GM10248 (cell line): Measurements from ENCODE around the gene RRP1.

Experiments
- CTCF ChIA-PET: fragments of 300-600 bp; sonication (Branson Sonifier 250); formaldehyde crosslinking; extraction: SDS; loops from one replicate; lab custom pipeline; 2021; ENCODE audit warnings: antibody characterized with exemption; lab: Yijun Ruan, JAX
- POLR2A ChIA-PET: fragments of 350-650 bp; sonication (Branson Sonifier 250); formaldehyde crosslinking; extraction: SDS; loops from one replicate; lab custom pipeline; 2020; ENCODE audit warnings: antibody characterized with exemption; lab: Yijun Ruan, JAX
- DNase-seq: peaks from one replicate; pipeline ENCODE4 v3.0.0; 2012; ENCODE audit errors: extremely low spot score
- CTCF ChIP-seq: IDR thresholded peaks from 2 replicates; pipeline ENCODE4 v1.5.1; 2012; ENCODE audit warnings: mild to moderate bottlenecking, low read depth; ENCODE audit errors: extremely low read depth, missing control alignments, control extremely low read depth

The RRP1 gene

GRCh38 chr21:43799301-43799840 lies 10.0 kb downstream of the RRP1 start:
- DNase-seq, result no peak
- ChIA-PET POLR2A (no interaction called here), CTCF (interaction anchor here (1.6 kb wide), 1 partner anchor 10 kb away, joined by 14 read pairs; the partner anchor contains the start of gene RRP1)
- no peak for TF ChIP-seq CTCF

DNA sequence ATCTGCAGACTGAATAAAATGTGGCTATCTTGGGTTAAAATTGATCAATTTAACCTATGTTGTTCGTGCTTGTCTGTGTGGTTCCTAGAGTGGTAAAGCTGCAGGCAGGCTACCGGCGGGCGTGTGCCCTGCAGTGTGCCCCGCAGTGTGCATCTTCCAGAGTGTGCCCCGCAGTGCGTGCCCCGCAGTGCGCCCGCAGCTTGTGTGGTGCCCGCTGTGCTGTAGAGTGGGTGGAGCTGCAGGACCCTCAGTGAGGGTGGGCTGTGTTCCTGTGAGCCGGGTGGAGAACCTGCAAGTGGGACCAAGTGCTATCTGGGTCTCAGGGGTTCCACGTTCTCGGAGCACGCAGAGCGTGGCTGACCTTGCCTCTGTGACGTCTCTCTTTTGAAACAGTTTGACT lies 10.7 kb downstream of the RRP1 start:
- POLR2A ChIA-PET, result no interaction called here

GRCh38 chr21:43800566-43800965 lies 11.2 kb downstream of the RRP1 start:
- no peak for TF ChIP-seq CTCF
- ChIA-PET CTCF (interaction anchor here (0.8 to 1.6 kb wide), 3 partner anchors 11 to 175 kb away, joined by 3 to 6 read pairs (median 3); partner anchors contain the start of gene RRP1), POLR2A (no interaction called here)
- DNase-seq, result no peak

More for the DNA sequence above, 10.7 kb downstream of the RRP1 start:
- no peak for DNase-seq
- CTCF ChIA-PET, result interaction anchor here (1.0 kb wide), 1 partner anchor 11 kb away, joined by 6 read pairs; the partner anchor contains the start of gene RRP1
- TF ChIP-seq CTCF, result no peak

DNA sequence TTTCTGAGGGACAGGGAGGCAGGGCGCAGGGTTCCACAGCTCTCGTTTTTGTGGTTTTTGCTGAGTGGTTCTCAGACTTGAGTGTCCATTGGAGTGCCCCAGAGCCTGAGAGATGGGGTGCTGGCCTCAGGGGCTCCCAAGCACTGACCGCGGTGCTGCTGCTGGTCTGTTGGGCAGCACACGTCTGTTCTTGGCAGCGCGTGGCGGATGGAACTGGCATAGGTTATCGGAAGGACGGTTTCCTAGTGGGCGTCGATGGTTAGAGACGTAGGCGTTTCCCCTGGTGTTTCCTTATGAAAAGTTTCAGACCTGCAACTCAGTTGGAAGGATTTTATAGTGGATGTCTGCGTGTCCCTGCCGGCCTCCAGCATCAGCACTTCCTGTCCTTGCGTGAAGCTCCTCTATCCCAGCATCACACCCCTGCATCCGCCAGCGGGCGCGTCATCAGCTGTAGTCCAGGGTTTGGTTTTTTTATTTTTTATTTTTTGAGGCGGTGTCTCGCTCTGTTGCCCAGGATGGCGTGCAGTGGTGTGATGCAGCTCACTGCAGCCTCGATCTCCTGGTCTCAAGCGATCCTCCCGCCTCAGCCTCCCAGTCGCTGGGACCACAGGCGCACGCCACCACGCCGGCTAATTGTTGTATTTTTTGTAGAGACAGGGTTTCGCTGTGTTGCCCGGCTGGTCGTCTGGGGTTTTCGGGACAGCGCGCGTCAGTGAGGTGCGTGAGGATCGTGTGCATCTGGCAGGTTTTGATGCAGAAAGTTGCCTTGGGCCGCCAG lies 11.8 kb downstream of the RRP1 start:
- ChIA-PET POLR2A (interaction anchor here (0.6 kb wide), 1 partner anchor 155 kb away, joined by 5 read pairs; no protein-coding TSS in a partner anchor), CTCF (interaction anchor here (0.8 to 1.6 kb wide), 2 partner anchors 10 to 174 kb away, joined by 3 read pairs; no protein-coding TSS in a partner anchor)
- TF ChIP-seq CTCF, result no peak
- DNase-seq, result no peak

DNA sequence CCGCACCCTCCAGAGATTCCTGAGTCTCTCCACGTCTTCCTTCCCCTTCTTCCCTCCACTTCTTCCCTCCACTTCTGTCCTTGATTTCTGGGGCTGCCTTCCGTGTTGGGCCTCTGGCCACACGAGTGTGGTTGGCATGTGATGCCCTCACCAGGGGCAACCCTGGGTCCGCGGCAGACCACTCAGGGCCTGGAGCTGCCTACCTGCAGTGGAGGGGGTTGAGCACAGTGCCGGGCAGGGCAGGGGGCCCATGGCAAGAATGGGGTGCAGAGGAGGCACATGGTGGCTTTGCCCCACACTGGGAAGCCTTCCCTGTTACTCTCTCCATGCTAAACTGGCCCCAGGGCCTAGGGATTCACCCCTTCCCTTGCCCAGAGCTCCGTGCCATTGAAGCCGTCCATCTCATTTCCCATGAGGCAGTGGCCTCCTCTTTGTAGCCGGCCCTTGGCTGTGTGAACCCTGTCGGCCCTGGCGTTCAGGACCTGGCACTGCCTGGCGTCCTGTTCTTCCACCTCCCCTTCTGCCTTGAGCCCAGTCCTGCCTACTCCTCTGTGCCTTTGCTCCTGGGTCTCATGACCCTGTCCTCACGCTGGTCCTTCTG lies 13.4 kb downstream of the RRP1 start:
- TF ChIP-seq CTCF, result no peak
- ChIA-PET POLR2A (no interaction called here), CTCF (no interaction called here)
- DNase-seq, result no peak

DNA sequence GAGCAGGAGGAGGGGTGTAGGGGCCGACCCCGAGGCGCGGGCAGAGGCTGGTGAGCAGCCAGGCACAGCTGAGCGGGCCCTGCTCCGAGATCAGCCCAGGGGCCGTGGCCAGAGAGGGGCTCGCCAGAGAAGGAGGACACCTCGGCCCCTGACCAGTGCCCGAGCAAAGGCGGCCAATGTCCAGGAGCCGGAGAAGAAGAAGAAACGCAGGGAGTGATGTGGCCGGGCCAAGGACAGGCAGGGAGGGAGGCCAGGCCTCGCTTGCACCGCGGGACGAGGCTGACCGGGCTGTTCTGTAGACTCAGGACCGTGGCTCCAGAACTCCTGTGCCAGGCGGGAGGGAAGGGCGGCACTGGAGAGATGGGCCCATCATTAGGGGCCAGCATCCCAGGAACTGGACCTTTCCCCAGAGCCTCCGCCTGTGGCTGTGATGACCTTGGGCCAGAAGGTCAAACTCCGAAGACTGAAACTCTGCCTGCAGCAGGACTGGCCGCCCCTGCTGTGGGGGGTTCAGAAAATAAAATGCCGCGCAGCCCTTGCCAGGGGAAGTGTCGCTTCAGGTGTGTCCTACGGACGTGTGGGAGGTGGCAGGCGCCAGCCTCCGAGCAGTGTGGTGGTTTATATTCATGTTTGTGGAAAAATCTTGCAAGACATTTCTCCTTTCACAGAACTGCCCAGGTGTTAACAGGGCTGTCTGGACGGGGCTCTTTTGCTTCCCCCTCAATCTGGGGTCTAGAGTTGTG lies 14.4 kb downstream of the RRP1 start:
- POLR2A ChIA-PET, result no interaction called here
- TF ChIP-seq CTCF, result no peak

More for the DNA sequence above, 14.4 kb downstream of the RRP1 start:
- no peak for DNase-seq
- CTCF ChIA-PET, result interaction anchor here (2.1 kb wide), 1 partner anchor 172 kb away, joined by 5 read pairs; no protein-coding TSS in a partner anchor
